C4-2B (cell line): ENCODE measurements around the gene MYH10.

Experiments
- ZFX ChIP-seq: fragments of 450-650 bp; IDR thresholded peaks from 2 replicates; pipeline ENCODE4 v1.6.1; 2017
- TF ChIP-seq, protein P1 (sequence below): fragments of 450-650 bp; conservative IDR thresholded peaks from 2 replicates; pipeline ENCODE4 v1.5.1; 2017; ENCODE audit warnings: mild to moderate bottlenecking

DNA sequence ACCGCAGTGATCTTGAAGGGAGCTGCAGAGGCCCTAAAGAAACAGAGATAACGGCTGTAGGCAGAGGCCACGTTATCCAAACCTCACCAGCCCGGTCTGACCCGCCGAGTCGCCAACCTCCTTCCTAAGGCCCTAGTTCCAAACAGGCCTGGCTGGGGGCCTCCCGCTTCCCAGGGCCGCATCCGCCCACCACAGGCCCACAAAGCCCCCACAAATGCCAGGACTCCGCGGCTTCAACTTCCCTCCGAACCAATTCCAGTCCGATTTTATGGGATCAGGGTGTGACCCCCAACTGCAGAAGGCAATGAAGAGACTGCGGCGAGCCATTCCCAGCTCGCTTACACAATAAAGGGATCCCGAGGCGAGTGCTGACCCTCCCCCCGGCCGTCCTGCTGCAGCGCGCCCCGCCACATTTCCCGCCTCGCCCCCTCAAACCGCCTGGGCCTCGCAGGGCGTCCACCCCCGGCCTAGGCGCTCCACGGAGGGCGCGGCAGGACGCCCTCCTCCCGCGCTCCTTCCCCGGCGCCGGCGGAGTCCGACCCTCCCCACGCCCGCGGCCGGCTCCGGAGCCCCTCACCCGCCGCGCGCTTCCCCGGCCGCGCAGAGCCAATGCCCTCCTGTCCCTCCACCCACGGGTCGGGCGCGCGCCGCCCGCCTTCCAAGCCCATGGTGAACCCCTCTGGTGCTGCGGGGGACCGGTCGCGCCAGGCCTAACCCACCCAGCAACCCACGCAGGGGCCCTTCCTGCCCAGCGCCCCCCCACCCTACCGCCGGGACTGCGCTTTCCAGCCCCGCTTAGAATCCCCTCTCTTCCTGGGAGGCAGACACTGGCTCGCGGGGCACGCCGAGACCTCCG lies 926 bp downstream of the MYH10 start:
- TF ChIP-seq, protein P1, sequence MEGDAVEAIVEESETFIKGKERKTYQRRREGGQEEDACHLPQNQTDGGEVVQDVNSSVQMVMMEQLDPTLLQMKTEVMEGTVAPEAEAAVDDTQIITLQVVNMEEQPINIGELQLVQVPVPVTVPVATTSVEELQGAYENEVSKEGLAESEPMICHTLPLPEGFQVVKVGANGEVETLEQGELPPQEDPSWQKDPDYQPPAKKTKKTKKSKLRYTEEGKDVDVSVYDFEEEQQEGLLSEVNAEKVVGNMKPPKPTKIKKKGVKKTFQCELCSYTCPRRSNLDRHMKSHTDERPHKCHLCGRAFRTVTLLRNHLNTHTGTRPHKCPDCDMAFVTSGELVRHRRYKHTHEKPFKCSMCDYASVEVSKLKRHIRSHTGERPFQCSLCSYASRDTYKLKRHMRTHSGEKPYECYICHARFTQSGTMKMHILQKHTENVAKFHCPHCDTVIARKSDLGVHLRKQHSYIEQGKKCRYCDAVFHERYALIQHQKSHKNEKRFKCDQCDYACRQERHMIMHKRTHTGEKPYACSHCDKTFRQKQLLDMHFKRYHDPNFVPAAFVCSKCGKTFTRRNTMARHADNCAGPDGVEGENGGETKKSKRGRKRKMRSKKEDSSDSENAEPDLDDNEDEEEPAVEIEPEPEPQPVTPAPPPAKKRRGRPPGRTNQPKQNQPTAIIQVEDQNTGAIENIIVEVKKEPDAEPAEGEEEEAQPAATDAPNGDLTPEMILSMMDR, result no peak
- peak; percentile 78 for TF ChIP-seq ZFX
